Lung (tissue), 12 donors: Measurements from ENCODE around the gene TNFRSF1A. TPM values are rescaled to one million over a fixed set of nuclear protein-coding genes. Genes with fewer than 3 reads are reported as not detected.

ENCODE experiments used
- ATAC-seq: fragments of 200-7000 bp; cut with Tn5 transposase; one replicate; pipeline ENCODE4 v1.9.1; 2020; ENCODE audit warnings: moderate number of reproducible peaks; ENCODE audit not compliant: insufficient read depth, low FRiP score
- DNase-seq, 3 donors: peaks; one replicate each; pipeline ENCODE4 v3.0.0-alpha.2; 2013 to 2017
- H3K27ac ChIP-seq, 2 donors: one replicate each; pipeline ENCODE4 v1.5.1; 2013; ENCODE audit warnings: mild to moderate bottlenecking in 2 of 2, moderate library complexity in 2 of 2, control low read depth in 1 of 2, inconsistent platforms in 1 of 2, low read depth in 1 of 2, low read length in 1 of 2
- H3K27me3 ChIP-seq, 3 donors: one replicate each; pipeline ENCODE4 v1.5.1; 2013; ENCODE audit warnings: low read length in 2 of 3; ENCODE audit not compliant: control insufficient read depth in 3 of 3, insufficient read depth in 3 of 3
- H3K36me3 ChIP-seq, 4 donors: one replicate each; pipeline ENCODE4 v1.5.1; 2013; ENCODE audit warnings: low read length in 4 of 4, mild to moderate bottlenecking in 1 of 4, moderate library complexity in 1 of 4; ENCODE audit not compliant: control insufficient read depth in 4 of 4, insufficient read depth in 4 of 4
- H3K4me1 ChIP-seq, 5 donors: one replicate each; pipeline ENCODE4 v1.5.1; 2013; ENCODE audit warnings: low read length in 5 of 5, mild to moderate bottlenecking in 2 of 5, moderate library complexity in 1 of 5; ENCODE audit not compliant: control insufficient read depth in 5 of 5, insufficient read depth in 5 of 5
- H3K4me3 ChIP-seq: one replicate; pipeline ENCODE4 v1.5.1; 2013; ENCODE audit warnings: mild to moderate bottlenecking, control low read depth, moderate library complexity
- H3K9ac ChIP-seq, 2 donors: one replicate each; pipeline ENCODE4 v1.5.1; 2013; ENCODE audit warnings: low read length in 2 of 2, control low read depth in 1 of 2; ENCODE audit not compliant: insufficient read depth in 1 of 2
- H3K9me3 ChIP-seq, 4 donors: one replicate each; pipeline ENCODE4 v1.5.1; 2013; ENCODE audit warnings: low read length in 3 of 4, mild to moderate bottlenecking in 1 of 4, moderate library complexity in 1 of 4; ENCODE audit not compliant: control insufficient read depth in 4 of 4, insufficient read depth in 3 of 4
- CTCF ChIP-seq: IDR thresholded peaks from 2 replicates; pipeline ENCODE4 v1.5.1; 2012; ENCODE audit warnings: mild to moderate bottlenecking; ENCODE audit errors: control extremely low read depth, extremely low read depth
- WGBS, 2 donors: extraction: QIAGEN DNeasy Blood & Tissue Kit; methylation state at CpG; one replicate each; pipeline ENCODE4 v1.1.7; 2013; 5-methylcytosine and 5-hydroxymethylcytosine counted together
- polyA plus RNA-seq, 2 donors: library from polyadenylated mRNA; stranded (reverse); fragments of 200-250 nt; gene quantifications; one replicate each; pipeline ENCODE4 v1.2.1, GENCODE V29; 2013
- total RNA-seq, 2 donors: library from RNA; depleted of rRNA in 1 of 2; stranded (reverse); fragments of >200 nt in 1 of 2; gene quantifications; one replicate each; pipeline ENCODE4 v1.2.1, GENCODE V29; 2014 to 2021
- donor health status: control.
- donor health status: control.
- donor health status: Bipolar disorder and iron deficiency.
- donor health status: healthy.
- donor health status: DM: yes; HTN: yes; CAD: no.

Gene TNFRSF1A
- total and polyA plus RNA-seq, 4 donors = 81.6 to 184 (median 178) TPM

- H3K9me3 ChIP-seq = peaks cover 0 to 2% (median 0%) of the 10 kb centered on the region in 4 donors
- DNase-seq = no peak
- no peaks in the 10 kb centered on the region for H3K36me3 ChIP-seq
- no peak for TF ChIP-seq CTCF
- no peak overlapping the region for H3K9ac ChIP-seq
- H3K27me3 ChIP-seq = no peaks in the 10 kb centered on the region
- peaks cover 0 to 12% (median 5%) of the 10 kb centered on the region in 5 donors for H3K4me1 ChIP-seq
- WGBS, 2 donors = 94% methylated on average over 11 of the region's 11 CpGs
- peak overlapping the region in 1 of 2 donors; percentile 71 for H3K27ac ChIP-seq
- ATAC-seq = no peak
- H3K4me3 ChIP-seq = no peak overlapping the region
These were observed 61.2 kb downstream of the TNFRSF1A start for GRCh38 chr12:6280672-6281071.

GRCh38 chr12:6280053-6280469 is 61.8 kb downstream of the TNFRSF1A start:
- Histone ChIP-seq H3K27me3 (no peaks in the 10 kb centered on the region), H3K9ac (no peak overlapping the region), H3K4me3 (no peak overlapping the region), H3K9me3 (peaks cover 0 to 2% (median 0%) of the 10 kb centered on the region in 4 donors), H3K27ac (peak overlapping the region in 1 of 2 donors; percentile 71), H3K36me3 (no peaks in the 10 kb centered on the region), H3K4me1 (peaks cover 0 to 12% (median 5%) of the 10 kb centered on the region in 5 donors)
- TF ChIP-seq CTCF = no peak
- ATAC-seq (peak; percentile 24), DNase-seq (no peak)
- WGBS, 2 donors = 52 to 76% methylated on average over 2 of the region's 2 CpGs

- no peaks in the 10 kb centered on the region for H3K27me3 ChIP-seq
- WGBS, 2 donors = 72 to 93% methylated on average over 8 of the region's 8 CpGs
- H3K4me3 ChIP-seq = no peak overlapping the region
- H3K27ac ChIP-seq = peak overlapping the region in 1 of 2 donors; percentile 71
- DNase-seq (no peak), ATAC-seq (peak; percentile 1)
- no peaks in the 10 kb centered on the region for H3K36me3 ChIP-seq
- TF ChIP-seq CTCF = no peak
- no peak overlapping the region for H3K9ac ChIP-seq
- H3K4me1 ChIP-seq = peaks cover 0 to 12% (median 6%) of the 10 kb centered on the region in 5 donors
- H3K9me3 ChIP-seq = peaks cover 0 to 2% (median 0%) of the 10 kb centered on the region in 4 donors
These were observed 62.2 kb downstream of the TNFRSF1A start for GRCh38 chr12:6279631-6280030.

- peak overlapping the region in 1 of 2 donors; percentile 32 for H3K9ac ChIP-seq
- peaks cover 0 to under 1% (median 0%) of the 10 kb centered on the region in 4 donors for H3K9me3 ChIP-seq
- H3K4me3 ChIP-seq = no peak overlapping the region
- 83 to 89% methylated on average over 12 of the region's 12 CpGs for WGBS, 2 donors
- H3K4me1 ChIP-seq = peaks cover 0 to 14% (median 9%) of the 10 kb centered on the region in 5 donors
- H3K27me3 ChIP-seq = no peaks in the 10 kb centered on the region
- TF ChIP-seq CTCF = no peak
- no peaks in the 10 kb centered on the region for H3K36me3 ChIP-seq
- ATAC-seq (no peak), DNase-seq (no peak)
- H3K27ac ChIP-seq = peak overlapping the region in 1 of 2 donors; percentile 71
These were observed 62.6 kb downstream of the TNFRSF1A start for GRCh38 chr12:6279256-6279628.
